Fibroblast of the conjunctiva (primary cell): ENCODE results near the gene TREH.
A peak's percentile ranks its signal among the peaks of the same experiment; 100 is the strongest.
"Not testable (repeated sequence)": the region's sequence is repeated elsewhere in the genome, so short reads cannot be mapped to it uniquely, and the experiment has no call there.

Source experiments
- DNase-seq: peaks from one replicate; pipeline ENCODE4 v3.0.0-alpha.2; 2010; ENCODE audit warnings: low read depth

TREH gene

DNA sequence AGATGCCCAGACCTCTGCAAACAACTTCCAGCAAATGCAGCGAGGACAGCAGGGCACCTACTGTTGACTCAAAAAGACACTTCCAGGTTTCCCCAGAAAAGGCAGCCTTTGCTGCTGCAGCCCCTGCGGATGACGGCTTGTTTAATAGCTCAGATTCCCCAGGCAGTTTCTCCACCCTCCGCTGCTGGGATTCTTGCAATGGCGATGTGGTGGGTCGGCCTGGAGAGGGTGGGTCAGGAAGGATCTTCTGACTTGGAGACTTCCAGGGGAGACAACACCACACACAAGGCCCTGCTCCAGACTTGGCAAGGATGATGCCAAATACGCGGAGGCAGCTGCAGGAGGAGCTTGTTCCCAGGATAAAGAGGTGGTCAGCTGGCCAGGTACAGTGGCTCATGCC lies 17.9 kb upstream of the TREH start:
- no peak for DNase-seq

DNA sequence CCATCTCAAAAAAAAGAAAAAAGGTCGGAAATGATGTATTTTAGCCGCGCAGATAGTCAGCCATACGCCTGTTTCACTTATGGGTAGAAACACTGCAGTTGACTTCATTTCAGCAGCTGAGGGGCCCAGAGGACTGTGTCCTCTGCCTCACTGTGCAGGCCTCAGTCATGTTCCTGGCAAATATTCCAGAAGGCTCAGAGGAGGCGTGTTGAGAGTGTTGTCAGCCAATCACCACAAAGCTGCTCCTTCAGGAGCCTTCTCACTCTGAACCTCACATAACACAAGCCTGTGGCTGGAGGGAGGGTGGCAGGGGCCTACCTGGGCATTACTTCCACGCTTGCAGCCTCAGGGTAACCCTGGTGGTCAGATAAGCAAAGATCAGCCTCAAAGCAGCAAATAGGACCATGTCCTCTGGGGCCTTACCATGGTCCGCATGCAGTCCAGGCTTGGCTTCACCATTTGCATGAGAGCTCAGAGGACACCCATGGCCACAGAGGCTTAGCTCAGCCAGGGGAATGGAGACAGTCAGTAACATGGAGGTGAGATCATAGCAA lies 17.3 kb upstream of the TREH start:
- DNase-seq, result no peak

DNA sequence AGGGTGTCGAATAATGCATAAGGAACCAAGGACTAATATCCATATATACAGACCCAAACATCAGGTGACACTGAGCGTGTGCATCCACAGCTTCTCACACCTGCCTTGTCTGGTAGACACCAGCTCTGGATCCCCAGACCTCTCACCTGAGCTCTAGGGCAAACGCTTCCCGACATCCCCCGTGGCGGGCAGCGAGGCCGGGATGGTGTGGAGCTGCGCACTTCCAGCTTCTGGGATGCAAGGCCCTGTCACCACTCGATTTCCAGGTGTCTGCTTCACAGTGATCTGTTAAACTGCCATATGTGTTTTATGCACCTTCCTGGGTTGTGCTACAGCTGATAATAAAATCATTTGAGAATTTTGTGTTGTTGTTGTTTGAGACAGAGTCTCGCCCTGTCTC lies 15.3 kb upstream of the TREH start:
- no peak for DNase-seq

DNA sequence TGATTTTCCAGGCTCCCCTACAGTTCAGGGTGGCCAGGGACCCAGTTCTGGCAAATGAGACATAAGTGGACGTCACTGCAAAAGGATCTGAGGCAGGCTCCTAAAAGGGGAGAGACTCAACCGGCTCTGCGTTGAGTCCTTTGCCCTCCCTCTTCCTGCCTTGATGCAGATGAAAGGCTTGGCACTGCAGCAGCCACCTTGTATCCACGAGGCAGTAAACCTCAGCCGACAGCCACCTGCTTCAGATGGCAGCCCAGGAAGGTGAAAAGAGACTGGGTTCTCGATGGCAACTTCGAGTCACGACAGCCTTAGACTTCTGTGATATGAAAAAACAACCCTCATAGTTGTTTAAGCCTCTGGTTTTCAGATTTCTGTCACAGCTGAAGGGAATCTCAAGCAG lies 14.7 kb upstream of the TREH start:
- DNase-seq, result no peak

DNA sequence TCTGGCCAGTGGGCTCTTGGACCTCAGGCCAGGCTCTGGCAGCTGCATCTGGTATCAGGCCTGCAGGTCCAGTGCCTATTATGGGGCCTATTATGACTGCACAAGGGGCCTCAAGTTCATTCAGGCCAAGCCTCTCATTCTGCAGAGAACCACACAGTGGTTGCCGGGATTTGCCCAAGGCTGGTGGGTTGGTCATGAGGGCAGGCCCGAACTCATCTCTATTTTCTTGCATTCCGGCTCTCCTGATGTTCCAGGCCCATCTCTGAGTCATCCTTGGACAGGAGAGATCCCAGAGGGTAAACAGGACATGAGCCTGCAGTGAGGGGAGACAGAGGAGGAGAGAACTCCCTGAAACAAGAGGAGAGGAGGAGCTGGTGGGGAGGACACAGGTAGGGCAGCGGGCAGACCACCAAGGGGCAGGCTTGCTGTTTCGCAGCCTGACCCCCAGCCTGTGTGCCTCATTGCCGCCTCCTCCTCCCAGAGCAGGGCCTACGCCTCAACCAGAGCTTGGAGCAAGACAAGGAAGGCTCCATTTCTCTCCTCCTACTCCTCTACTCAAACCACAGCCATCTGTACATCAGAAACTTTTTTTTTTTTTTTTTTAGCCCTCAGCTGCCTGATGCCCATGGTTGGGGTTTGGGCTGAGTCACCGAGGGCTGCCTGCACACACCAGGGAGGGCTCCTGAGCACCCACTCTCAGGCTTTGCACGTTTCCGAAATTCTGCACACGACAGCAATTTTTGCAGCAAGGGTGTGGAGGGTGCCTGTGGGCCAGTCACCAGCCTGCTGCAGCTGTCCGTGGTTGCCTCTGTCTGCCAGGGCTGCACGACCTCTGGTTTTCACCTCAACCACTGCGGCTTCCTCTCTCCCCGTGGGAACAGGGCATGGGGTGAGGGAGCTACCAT lies 12.7 kb upstream of the TREH start:
- no peak for DNase-seq

DNA sequence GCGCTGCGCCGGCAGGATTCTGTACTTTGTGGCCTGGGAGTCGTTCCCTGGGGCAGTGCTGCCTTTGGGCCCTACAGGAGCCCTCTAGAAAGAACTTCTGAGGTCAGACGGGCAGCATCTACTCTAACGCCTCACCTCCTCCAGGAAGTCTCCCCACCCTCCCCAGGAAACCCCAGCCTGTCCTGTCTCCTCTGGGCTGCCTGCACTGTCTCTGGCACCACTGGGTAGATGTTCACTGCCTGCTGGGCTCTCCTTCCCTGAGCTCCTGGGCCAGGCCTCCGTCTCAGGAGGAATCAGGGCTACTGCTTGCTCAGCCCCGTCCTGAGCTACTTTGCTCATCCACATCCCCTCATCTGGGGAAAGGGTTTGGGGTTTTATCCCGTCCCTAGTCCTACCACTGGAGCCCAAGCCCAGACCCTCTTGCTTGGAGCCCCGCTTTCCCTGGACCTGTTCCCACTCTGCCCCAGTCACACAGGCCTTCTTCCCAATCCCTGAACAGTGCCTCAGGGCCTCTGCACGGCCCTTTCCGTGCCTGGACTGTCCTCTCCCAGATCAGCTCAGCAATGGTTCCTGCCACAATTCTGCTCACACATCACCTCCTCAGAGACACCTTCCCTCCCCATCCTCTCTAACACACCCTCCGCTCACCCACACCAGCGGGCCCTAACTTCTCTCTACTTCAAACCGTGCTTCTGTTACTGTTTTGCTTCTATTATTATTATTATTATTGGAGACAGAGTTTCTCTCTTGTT lies 11.3 kb upstream of the TREH start:
- DNase-seq, result no peak

DNA sequence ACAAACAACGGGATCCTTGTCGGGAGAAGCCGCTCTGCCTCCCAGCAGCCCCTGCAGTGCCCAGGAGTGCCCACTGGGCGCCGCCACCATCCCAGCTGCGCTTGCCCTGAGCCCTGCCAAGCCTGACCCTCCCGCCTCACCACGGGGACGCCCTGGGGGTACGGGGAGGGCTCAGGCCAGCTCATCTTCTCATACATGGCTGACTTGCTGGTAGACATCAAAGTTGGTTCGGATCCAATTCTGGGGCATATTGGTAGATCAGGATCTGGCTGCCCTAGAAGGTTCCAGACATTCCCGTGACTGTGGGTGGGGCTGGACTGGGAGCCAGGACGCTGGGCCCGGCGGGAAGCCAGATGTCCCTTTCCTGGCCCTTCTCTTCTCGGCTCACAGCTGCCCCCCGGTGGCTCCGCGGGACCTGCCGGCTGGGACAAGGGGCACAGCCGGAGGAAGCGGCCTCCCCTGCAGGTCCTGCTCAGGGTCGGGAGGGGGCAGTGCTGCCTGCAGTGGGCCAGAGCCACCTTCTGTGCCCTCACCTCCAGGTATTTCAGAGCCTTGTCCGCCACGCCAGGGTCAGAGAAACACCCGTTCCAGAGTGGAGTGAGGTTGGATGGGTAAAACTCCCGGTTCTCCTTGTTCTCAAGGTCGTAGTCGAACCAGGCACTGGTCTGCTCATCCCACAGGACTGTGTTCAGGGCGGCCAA lies 10.6 kb upstream of the TREH start:
- DNase-seq, result peak; percentile 92

DNA sequence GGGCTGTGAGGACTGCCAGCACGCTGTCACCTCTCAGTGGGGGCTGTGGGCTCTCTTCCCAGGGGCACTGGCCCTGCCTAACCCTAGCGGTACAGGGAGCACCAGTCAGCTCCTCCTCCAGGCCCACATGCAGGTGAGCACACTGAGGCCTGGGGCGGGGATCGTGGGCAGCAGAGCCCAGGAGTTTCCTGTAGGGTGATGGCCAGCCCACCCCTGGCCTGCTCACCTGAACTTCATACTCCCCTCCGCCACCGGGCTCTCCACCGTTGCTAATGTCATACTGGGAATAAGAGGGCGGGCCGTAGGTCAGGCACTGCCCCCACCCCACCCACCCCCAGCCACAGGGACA lies 10.0 kb upstream of the TREH start:
- DNase-seq, result no peak

DNA sequence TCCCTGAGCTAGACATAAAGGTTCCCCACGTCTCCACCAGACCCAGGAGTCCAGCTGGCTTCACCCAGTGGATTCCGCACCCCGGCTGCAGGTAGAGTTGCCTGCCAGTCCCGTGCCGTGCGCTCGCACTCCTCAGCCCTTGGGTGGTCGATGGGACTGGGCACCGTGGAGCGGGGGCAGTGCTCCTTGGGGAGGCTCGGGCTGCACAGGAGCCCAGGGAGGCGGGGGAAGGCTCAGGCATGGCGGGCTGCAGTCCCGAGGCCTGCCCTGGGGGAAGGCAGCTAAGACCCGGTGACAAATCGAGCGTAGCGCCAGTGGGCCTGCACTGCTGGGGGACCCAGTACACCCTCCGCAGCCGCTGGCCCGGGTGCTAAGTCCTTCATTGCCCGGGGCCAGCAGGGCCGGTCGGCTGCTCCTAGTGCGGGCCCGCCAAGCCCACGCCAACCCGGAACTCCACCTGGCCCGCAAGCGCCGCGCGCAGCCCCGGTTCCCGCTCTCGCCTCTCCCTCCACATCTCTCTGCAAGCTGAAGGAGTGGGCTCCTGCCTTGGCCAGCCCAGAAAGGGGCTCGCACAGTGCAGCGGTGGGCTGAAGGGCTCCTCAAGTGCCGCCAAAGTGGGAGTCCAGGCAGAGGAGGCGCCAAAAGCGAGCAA lies 9.5 kb upstream of the TREH start:
- DNase-seq, result no peak

DNA sequence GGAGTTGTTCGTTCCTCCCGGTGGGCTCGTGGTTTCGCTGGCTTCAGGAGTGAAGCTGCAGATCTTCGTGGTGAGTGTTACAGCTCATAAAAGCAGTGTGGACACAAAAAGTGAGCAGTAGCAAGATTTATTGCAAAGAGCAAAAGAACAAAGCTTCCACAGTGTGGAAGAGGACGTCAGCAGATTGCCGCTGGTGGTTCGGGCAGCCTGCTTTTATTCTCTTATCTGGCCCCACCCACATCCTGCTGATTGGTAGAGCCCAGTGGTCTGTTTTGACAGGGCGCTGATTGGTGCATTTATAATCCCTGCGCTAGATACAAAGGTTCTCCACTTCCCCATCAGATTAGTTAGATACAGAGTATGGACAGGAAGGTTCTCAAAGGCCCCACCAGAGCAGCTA lies 8.9 kb upstream of the TREH start:
- not testable (repeated sequence) for DNase-seq

DNA sequence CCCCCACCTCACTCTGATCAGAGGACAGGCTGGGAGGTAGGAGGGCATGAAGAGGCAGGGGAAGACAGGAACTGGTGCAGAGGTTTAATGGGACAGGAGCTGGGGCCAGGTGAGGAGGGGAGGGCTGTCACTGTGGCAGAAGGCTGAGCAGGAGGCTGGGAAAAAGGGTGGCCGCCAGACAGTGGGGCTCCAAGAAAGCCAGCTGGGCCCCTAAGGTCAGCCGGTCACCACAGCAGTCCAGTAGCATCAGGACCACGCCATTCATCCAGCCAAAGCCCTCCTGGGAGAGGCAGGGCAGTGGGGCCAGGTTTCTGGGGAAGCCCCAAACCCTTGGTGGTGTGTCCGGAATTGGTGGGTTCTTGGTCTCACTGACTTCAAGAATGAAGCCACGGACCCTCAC lies 8.5 kb upstream of the TREH start:
- DNase-seq, result no peak

DNA sequence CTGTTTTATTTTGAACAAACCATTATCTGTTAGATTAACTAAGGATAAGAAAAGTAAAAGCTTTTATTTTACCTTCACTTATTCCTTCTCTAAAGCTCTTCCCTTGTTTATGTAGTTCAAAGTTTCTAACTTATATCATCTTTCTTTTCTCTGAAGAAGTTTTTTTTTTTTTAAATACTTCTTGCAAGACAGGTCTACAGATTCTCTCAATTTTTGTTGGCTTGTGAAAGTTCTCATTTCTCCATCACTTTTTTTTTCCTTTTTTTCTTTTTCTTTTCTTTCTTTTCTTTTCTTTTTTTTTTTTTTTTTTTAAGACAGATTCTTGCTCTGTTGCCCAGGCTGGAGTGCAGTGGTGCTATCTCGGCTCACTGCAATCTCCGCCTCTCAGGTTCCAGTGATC lies 4.7 kb upstream of the TREH start:
- DNase-seq, result no peak

DNA sequence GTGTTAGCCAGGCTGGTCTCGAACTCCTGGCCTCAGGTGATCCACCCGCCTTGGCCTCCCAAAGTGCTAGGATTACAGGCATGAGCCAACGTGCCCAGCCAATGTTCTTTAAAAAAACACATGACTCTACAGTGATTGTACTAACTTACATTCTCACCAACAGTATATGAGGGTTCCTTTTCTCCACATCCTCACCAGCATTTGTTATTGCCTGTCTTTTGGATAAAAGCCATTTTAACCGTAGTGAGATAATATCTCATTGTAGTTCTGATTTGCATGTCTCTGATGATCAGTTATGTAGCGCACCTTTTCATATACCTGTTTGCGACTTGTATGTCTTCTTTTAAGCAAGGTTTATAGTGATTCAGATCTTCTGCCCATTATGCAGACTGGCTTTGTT lies 3.5 kb upstream of the TREH start:
- DNase-seq, result not testable (repeated sequence)

DNA sequence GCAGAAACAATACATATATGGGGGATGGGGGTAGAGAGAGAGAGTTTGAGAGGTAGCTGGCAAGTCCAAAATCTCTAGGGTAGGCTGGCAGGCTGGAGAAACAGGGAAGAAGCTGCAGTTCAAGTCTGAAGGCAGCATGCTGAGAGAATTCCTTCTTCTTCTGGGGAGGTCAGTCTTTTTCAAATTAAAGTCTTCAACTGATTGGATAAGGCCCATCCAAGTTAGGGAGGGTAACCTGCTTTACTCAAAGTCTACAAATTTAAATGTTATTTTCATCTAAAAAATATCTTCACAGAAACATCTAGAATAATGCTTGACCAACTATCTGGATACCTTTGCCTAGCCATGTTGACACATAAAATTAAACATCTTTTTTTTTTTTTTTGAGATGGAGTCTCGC lies 2.9 kb upstream of the TREH start:
- no peak for DNase-seq

DNA sequence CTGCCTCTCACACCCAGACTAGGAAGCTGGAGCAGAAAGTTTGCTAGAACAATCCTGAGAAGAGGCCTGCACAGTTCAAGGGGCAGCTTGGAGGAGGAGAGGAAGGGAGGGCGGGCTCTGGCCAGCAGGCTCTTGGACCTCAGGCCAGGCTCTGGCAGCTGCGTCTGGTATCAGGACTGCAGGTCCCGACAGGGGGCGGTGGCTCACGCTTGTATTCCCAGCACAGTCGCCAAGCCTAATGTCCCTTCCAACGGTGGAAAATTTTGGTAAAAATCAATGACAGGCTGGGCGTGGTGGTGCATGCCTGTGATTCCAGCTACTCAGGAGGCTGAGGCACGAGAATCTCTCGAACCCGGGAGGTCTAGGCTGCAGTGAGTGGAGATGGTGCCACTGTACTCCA lies 542 bp downstream of the TREH start:
- DNase-seq, result not testable (repeated sequence)

DNA sequence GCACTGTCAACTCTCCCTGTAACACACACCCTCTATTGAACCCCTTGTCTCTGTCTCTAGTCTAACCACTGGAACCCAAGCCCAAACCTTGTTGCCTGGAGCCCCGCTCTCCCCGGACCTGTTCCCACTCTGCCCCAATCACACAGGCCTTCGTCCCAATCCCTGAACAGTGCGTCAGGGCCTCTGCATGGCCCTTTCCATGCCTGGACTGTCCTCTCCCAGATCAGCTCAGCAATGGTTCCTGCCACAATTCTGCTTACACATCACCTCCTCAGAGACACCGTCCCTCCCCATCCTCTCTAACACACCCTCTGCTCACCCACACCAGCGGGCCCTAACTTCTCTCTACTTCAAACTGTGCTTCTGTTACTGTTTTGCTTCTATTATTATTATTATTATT lies 1.5 kb downstream of the TREH start:
- no peak for DNase-seq

DNA sequence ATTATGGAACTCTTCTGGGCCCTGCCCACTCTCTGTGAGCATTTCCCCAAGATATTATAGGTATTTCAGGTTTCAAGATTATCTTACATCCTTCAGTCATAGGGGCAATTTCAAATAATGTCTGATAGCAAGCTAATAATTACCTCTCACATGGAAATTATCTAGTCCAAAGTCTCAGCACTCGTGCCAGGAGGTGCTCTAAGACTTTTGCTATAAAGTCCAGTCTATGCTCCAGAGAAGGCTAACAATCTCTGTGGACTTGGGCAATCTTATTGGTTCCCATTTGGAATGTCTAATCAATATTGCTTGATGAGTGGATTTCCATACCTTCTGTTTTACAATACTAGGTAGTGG lies 5.4 kb downstream of the TREH start:
- DNase-seq, result no peak

DNA sequence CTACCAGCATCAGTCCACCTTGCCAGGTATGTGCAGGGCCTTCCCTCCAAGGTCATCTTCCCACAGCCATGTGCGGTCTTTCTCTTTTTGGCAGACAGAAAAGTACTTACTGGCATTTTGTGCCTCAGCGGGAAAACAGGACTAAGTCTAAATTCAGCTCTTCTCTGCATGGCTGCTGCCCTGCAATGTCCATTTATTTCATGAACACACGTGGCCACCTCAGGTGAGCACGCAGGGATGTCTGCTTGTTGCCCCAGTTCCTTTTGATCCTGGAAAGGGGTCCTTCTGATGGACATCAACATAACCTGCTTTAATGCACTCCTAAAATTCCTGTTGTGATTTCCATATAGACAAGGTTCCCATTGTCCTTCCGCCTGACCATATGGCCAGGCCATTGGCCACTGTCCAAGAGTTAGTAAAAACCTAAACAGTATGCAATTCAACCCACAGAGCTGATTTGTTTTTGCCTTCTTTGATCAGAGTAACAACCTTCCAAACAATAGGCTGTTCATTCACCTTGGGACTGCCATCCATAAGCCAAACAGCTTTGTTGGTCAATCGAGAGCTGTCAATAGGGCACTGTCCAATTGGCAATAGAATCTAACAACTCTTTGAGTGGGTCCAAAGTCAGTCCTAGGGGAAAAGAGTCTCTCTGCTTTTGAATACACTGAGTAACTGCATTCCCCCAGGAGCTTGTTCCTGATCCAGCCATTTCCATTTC lies 5.9 kb downstream of the TREH start:
- no peak for DNase-seq

DNA sequence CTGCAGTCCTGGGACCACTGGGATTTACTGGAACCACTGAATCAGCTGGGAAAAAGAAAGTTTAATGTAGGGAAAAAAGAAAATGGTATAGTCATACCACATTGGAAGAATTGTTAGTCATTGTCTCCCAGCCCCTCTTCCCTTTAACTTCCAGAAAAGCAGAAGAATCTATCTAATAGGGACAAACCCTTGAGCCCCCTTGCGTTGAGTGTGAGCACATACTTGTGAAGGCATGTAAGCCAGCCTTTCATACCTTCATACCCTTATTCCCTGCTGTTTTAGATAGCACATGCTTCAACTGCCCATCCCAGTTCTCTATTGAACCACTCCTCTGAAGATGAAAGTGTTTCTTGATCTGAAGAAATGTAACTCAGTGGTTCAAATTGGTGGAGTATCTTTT lies 6.6 kb downstream of the TREH start:
- no peak for DNase-seq

DNA sequence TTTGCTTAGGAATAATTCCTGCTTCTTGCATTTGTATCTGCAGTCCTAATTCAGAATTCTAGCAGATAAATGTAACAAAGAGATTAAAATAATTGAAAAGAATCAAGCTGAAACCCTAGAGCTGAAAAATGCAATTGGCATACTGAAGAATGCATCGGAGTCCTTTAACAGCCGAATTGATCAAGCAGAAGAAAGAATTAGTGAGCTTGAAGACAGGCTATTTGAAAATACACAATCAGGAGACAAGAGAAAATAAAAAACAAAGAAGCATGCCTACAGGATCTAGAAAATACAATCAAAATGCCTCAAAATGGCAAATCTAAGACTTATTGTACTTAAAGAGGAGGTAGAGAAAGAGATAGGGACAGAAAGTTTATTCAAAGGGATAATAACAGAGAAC lies 8.2 kb downstream of the TREH start:
- no peak for DNase-seq

DNA sequence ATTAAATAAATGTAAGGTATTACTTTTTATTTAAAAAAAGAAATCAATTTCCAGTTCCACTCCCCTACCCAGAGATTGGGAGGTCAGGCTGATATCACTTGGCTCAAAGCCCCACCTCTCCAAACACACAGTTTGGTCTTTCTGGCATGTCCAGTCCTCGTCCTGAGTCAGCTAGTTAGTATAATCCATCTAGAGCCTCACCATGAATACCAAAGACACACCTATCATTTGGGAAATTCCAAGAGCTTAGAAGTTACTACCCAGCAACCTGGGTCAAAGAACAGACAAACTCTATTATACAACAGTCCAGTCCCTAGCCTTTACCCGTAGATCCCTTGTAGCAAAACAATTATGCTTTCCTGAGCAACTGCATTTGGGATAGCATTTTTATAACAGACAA lies 9.4 kb downstream of the TREH start:
- DNase-seq, result no peak

DNA sequence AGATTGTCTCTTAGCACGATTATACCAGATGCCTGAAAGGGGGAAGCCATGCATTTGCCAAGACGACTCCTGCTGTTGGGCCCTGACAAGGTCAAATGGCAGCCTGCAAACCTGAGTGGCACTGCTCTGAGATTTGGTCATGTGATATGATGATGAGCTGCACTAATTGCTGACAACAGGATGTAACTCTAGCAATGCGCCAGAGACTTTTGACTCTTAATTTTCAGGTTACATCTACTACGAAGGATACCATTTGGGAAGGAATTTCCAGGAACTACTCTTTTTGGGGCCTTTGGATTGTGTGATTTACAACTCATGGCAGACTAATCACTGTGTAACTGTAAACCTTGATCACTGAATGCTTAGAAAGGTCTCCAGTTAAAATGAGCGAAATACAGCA lies 13.1 kb downstream of the TREH start:
- no peak for DNase-seq
